A673 (cell line): Measurements from ENCODE around the gene RPP38. TPM values are rescaled to one million over a fixed set of nuclear protein-coding genes. Genes with fewer than 3 reads are reported as not detected.

Experiments used
- BruUV-seq: library from RNA; stranded (reverse); fragments of 400-500 nt; replicated peaks from 2 replicates; lab custom pipeline; 2021; lab: Mats Ljungman, UMichigan
- CTCF ChIA-PET: fragments of 300-600 bp; sonication (Branson Sonifier 250); formaldehyde crosslinking; loops from one replicate; lab custom pipeline; 2022; ENCODE audit warnings: antibody characterized with exemption; lab: Charles Lee
- POLR2A ChIA-PET: fragments of 300-600 bp; sonication (Branson Sonifier 250); formaldehyde crosslinking; loops from one replicate; lab custom pipeline; 2022; ENCODE audit warnings: antibody characterized with exemption; ENCODE audit not compliant: low non-redundant PET; lab: Charles Lee
- DNase-seq: peaks from one replicate; pipeline ENCODE4 v3.0.0-alpha.2; 2015; ENCODE audit warnings: low spot score
- H3K27ac ChIP-seq: fragments of 200-600 bp; sonication (generic); 2 replicates; pipeline ENCODE4 v1.5.1; 2016; ENCODE audit warnings: mixed run types, low read depth, mild to moderate bottlenecking, mixed read lengths, antibody characterized with exemption, low read length; ENCODE audit not compliant: poor library complexity, severe bottlenecking
- H3K27me3 ChIP-seq: fragments of 200-600 bp; sonication (generic); replicated peaks from 2 replicates; pipeline ENCODE4 v1.6.1; 2017; ENCODE audit warnings: mixed run types, low read depth, mild to moderate bottlenecking, mixed read lengths, antibody characterized with exemption, low read length; ENCODE audit not compliant: insufficient read depth, poor library complexity
- H3K36me3 ChIP-seq: fragments of 200-600 bp; sonication (generic); 2 replicates; pipeline ENCODE4 v1.6.1; 2016; ENCODE audit warnings: mixed run types, mild to moderate bottlenecking, mixed read lengths, antibody characterized with exemption, low read length; ENCODE audit not compliant: insufficient read depth, poor library complexity, severe bottlenecking
- H3K4me1 ChIP-seq: fragments of 200-600 bp; sonication (generic); 2 replicates; pipeline ENCODE4 v1.6.1; 2017; ENCODE audit warnings: mixed run types, mild to moderate bottlenecking, mixed read lengths, antibody characterized with exemption, low read length; ENCODE audit not compliant: insufficient read depth, poor library complexity, severe bottlenecking
- H3K4me3 ChIP-seq: fragments of 200-600 bp; sonication (generic); 2 replicates; pipeline ENCODE4 v1.5.1; 2016; ENCODE audit warnings: low read depth, mixed run types, mild to moderate bottlenecking, mixed read lengths, low read length; ENCODE audit not compliant: poor library complexity, severe bottlenecking
- H3K9me3 ChIP-seq: fragments of 200-600 bp; sonication (generic); 2 replicates; pipeline ENCODE4 v1.6.1; 2016; ENCODE audit warnings: mixed run types, low read depth, mild to moderate bottlenecking, mixed read lengths, antibody characterized with exemption, low read length; ENCODE audit not compliant: poor library complexity, severe bottlenecking
- CTCF ChIP-seq: fragments of 300-800, 200-600 bp; sonication (generic); conservative IDR thresholded peaks from 2 replicates; pipeline ENCODE4 v1.5.1; 2017; ENCODE audit warnings: low read depth, mild to moderate bottlenecking, antibody characterized with exemption, low read length, moderate library complexity, mixed read lengths
- EZH2 ChIP-seq: fragments of 200-600 bp; sonication (generic); IDR thresholded peaks from 2 replicates; pipeline ENCODE4 v1.6.1; 2017; ENCODE audit warnings: borderline replicate concordance, low read depth, mild to moderate bottlenecking, mixed read lengths, antibody characterized with exemption, low read length; ENCODE audit not compliant: poor library complexity, severe bottlenecking
- intact Hi-C: fragments of 100-400 bp; cut with micrococcal nuclease; formaldehyde crosslinking; loops from one replicate; pipeline ENCODE4 v1.10.0; 2022; ENCODE audit not compliant: unreplicated experiment
- total RNA-seq: library from RNA; stranded (reverse); gene quantifications from 2 replicates; pipeline ENCODE4 v1.2.3, GENCODE V29; 2021

Gene RPP38
- total RNA-seq, 1 experiment from 2014 or later: 23.8 TPM

- H3K27me3 ChIP-seq: no peaks in the 10 kb centered on the region
- H3K27ac ChIP-seq: no peak overlapping the region
- DNase-seq: peak; percentile 53
- no peaks in the 10 kb centered on the region for H3K36me3 ChIP-seq
- TF ChIP-seq CTCF (no peak), EZH2 (no peak)
- BruUV-seq: no TSS peak
- no peak overlapping the region for H3K4me3 ChIP-seq
- intact Hi-C loops: no loop called here
- H3K4me1 ChIP-seq: peaks cover 11% of the 10 kb centered on the region
- ChIA-PET POLR2A (no interaction called here), CTCF (no interaction called here)
- H3K9me3 ChIP-seq: no peaks in the 10 kb centered on the region
Measured at GRCh38 chr10:15141136-15142054, 44.2 kb downstream of the RPP38 start.

- TF ChIP-seq CTCF: no peak
- TF ChIP-seq EZH2: no peak
- Histone ChIP-seq H3K4me3 (no peak overlapping the region), H3K4me1 (peaks cover 11% of the 10 kb centered on the region), H3K9me3 (no peaks in the 10 kb centered on the region), H3K36me3 (no peaks in the 10 kb centered on the region), H3K27me3 (no peaks in the 10 kb centered on the region), H3K27ac (no peak overlapping the region)
- ChIA-PET CTCF (no interaction called here), POLR2A (no interaction called here)
- no TSS peak for BruUV-seq
- intact Hi-C loops: no loop called here
- no peak for DNase-seq
Measured at GRCh38 chr10:15144788-15145187, 47.6 kb downstream of the RPP38 start.

GRCh38 chr10:15146366-15146765 lies 49.2 kb downstream of the RPP38 start:
- no peaks in the 10 kb centered on the region for H3K27me3 ChIP-seq
- no peaks in the 10 kb centered on the region for H3K36me3 ChIP-seq
- POLR2A ChIA-PET: no interaction called here
- CTCF ChIA-PET: no interaction called here
- no TSS peak for BruUV-seq
- TF ChIP-seq EZH2 (no peak), CTCF (no peak)
- intact Hi-C loops: no loop called here
- no peaks in the 10 kb centered on the region for H3K9me3 ChIP-seq
- no peak overlapping the region for H3K27ac ChIP-seq
- no peak for DNase-seq
- peaks cover 4% of the 10 kb centered on the region for H3K4me1 ChIP-seq
- H3K4me3 ChIP-seq: no peak overlapping the region
